GM12801 (cell line): ENCODE measurements around the gene WDCP.

Source experiments
- CTCF ChIP-seq: IDR thresholded peaks from one replicate; pipeline ENCODE4 v1.5.1; 2011; ENCODE audit warnings: control low read depth; ENCODE audit not compliant: insufficient read length; ENCODE audit errors: extremely low read depth

The WDCP gene

DNA sequence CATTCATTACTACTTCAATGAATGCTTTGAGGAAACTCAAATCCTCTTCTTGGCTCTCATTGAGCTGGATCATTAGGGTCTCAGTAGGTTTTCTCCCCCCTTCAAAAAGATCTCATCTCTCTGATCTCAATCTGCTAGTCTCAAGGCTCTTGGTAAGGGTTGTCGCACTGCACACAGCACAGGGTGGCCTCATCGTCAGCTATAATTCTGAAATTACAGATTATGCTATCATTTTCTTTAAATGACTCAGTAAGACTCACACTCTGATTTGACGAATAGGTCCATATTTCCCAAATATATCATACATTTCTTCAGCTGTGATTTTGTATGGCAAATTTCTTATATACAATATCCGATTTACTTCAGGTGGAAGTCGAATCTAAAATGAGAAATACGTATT is 26.6 kb upstream of the WDCP start:
- TF ChIP-seq CTCF, result no peak

DNA sequence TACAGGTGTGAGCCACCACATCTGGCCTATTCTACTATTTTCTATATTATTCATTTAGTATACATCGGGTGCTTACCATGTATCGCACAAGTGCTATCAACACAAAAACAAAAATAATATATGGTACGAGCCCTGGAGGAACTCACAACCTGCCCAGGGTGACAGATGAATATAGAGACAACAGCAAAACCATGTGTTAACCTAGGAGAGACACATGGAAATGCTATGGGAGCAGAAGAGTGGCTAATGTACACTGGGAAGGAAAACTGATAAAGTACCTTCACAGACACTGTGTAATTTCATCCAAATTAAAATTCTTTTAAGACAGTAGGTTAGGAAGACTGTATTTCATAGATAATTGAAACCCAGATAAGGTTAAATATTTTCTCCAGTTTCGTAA is 25.1 kb upstream of the WDCP start:
- no peak for TF ChIP-seq CTCF

DNA sequence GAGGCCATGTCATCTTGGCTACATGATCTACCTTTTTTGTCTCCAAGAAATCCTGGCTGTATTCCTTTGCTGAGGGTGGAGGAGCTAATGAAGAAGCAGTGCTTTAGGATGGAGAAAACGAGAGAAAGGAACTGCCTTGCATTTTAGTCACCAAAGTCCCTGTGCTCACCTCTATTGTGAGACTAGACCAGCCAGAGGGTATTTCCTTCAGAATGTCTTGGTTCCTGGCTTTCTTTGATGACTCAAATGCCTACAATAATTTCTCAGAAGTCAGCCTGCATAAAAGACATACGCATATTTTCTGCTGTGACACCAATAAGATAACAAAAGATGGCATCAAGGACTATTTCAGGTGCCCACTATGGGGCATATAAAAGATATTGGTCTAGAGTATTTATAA is 18.1 kb upstream of the WDCP start:
- no peak for TF ChIP-seq CTCF

DNA sequence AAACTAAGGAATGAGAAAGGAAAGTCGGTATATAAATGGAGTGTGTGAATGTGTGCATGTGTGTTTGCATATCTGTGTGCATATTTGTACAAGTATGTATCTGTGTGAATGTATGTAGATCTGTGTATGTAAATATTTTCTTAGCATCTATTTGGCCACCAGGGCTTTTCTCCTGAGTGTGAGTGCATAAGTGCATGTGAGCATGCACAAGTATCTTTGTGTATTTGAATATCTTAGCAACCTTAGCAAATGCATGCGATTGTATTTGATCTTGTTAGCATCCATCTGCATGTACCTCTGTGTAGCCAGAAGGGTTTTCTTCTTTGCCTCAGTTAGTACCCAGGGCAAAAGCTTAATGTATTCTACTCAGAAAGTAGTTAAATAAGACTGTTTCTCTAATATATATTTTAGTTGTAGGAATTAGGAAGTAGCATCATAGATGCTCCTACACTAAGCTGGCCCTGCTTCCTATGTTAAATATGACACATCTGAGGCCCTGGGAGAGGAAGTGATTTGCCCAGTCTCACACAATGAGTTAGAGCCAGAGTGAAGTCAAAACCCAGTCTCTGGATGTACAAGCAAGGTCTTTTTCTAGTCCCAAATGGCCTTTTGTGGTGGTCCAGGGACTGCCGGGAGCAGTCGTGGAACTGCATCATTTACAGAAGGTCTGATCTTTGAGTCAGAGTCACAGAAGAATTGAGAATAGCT is 11.5 kb upstream of the WDCP start:
- TF ChIP-seq CTCF, result no peak

DNA sequence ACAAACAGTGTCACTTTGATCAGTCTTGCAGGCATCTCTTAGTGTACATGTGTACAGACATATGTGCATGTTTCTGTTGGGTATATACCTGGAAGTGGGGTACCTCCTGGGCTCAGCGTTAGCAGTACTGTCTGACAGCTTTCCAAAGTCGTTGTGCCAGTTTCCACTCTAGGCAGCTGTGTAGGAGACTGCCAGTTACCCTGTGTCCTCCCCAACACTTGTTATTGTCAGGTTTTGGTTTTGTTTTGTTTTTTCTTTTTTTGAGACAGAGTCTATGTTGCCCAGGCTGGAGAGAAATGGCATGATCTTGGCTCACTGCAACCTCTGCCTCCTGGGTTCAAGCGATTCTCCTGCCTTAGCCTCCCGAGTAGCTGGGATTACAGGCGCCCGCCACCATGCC is 8.6 kb upstream of the WDCP start:
- TF ChIP-seq CTCF, result no peak

- TF ChIP-seq CTCF, result no peak
Measured at GRCh38 chr2:24054366-24055010, 7.3 kb upstream of the WDCP start.

GRCh38 chr2:24052951-24053350 is 5.8 kb upstream of the WDCP start:
- TF ChIP-seq CTCF, result no peak

- TF ChIP-seq CTCF, result no peak
Measured at GRCh38 chr2:24051833-24052232, 4.6 kb upstream of the WDCP start.
